Stimulated activated naive B cell treated with anti-CD40 and anti-IgM and Interleukin-4, amounts not matched to agents 10 μg/mL and 1 μg/mL and 100 μg/mL, for 72 hours (primary cell): Measurements from ENCODE around the gene ALKBH6.
A peak's percentile ranks its signal among the peaks of the same experiment; 100 is the strongest.

Experiments
- ATAC-seq, 2 donors: fragments of 150-1000 bp; cut with Tn5 transposase; replicated peaks; 2 replicates each; pipeline ENCODE4 v1.10.0; 2021; ENCODE audit warnings: moderate library complexity in 1 of 2
- DNase-seq: peaks from one replicate; pipeline ENCODE4 v3.0.0; 2021
- H3K27ac Mint-ChIP-seq: one replicate; pipeline ENCODE4 v1.8.0; 2022; ENCODE audit warnings: mild to moderate bottlenecking, mixed read lengths
- H3K27me3 Mint-ChIP-seq, 2 donors: one replicate each; pipeline ENCODE4 v1.8.0; 2022; ENCODE audit warnings: mixed read lengths in 2 of 2
- H3K36me3 Mint-ChIP-seq, 2 donors: one replicate each; pipeline ENCODE4 v1.8.0; 2022; ENCODE audit warnings: mixed read lengths in 2 of 2, mild to moderate bottlenecking in 1 of 2
- H3K4me1 Mint-ChIP-seq, 2 donors: one replicate each; pipeline ENCODE4 v1.8.0; 2022; ENCODE audit warnings: mixed read lengths in 2 of 2, mild to moderate bottlenecking in 1 of 2
- H3K4me3 Mint-ChIP-seq, 2 donors: one replicate each; pipeline ENCODE4 v1.8.0; 2022; ENCODE audit warnings: mild to moderate bottlenecking in 2 of 2, mixed read lengths in 2 of 2, moderate library complexity in 1 of 2
- H3K9me3 Mint-ChIP-seq, 2 donors: one replicate each; pipeline ENCODE4 v1.8.0; 2022; ENCODE audit warnings: mixed read lengths in 2 of 2, mild to moderate bottlenecking in 1 of 2

The ALKBH6 gene

GRCh38 chr19:35973487-35973886, 40.5 kb downstream of the ALKBH6 start:
- no peak for DNase-seq
- Mint-ChIP-seq H3K27ac (no peak overlapping the region), H3K36me3 (no peaks in the 10 kb centered on the region), H3K27me3 (peaks cover 29 to 36% of the 10 kb centered on the region in 2 donors), H3K4me1 (no peaks in the 10 kb centered on the region), H3K4me3 (no peak overlapping the region), H3K9me3 (no peaks in the 10 kb centered on the region)
- ATAC-seq, result no peak

GRCh38 chr19:35966771-35967170, 47.2 kb downstream of the ALKBH6 start:
- H3K9me3 Mint-ChIP-seq, result no peaks in the 10 kb centered on the region

GRCh38 chr19:35963514-35963913, 50.5 kb downstream of the ALKBH6 start:
- peaks cover 10 to 12% of the 10 kb centered on the region in 2 donors for H3K4me1 Mint-ChIP-seq
- ATAC-seq, result no peak
- no peak overlapping the region for H3K4me3 Mint-ChIP-seq
- H3K27ac Mint-ChIP-seq, result no peak overlapping the region
- H3K9me3 Mint-ChIP-seq, result no peaks in the 10 kb centered on the region
- no peaks in the 10 kb centered on the region for H3K36me3 Mint-ChIP-seq
- peaks cover 30 to 51% of the 10 kb centered on the region in 2 donors for H3K27me3 Mint-ChIP-seq
- DNase-seq, result no peak

More at GRCh38 chr19:35966771-35967170, 47.2 kb downstream of the ALKBH6 start:
- DNase-seq (no peak), ATAC-seq (no peak)
- Mint-ChIP-seq H3K27me3 (peaks cover 20 to 34% of the 10 kb centered on the region in 2 donors), H3K4me3 (no peak overlapping the region), H3K27ac (no peak overlapping the region), H3K4me1 (no peaks in the 10 kb centered on the region), H3K36me3 (no peaks in the 10 kb centered on the region)

GRCh38 chr19:35960432-35960972, 53.5 kb downstream of the ALKBH6 start:
- DNase-seq (no peak), ATAC-seq (no peak)
- H3K4me1 Mint-ChIP-seq, result peaks cover 13% of the 10 kb centered on the region in 2 donors
- peaks cover 0 to 3% of the 10 kb centered on the region in 2 donors for H3K9me3 Mint-ChIP-seq
- H3K4me3 Mint-ChIP-seq, result no peak overlapping the region
- no peak overlapping the region for H3K27ac Mint-ChIP-seq
- peaks cover 31 to 52% of the 10 kb centered on the region in 2 donors for H3K27me3 Mint-ChIP-seq
- no peaks in the 10 kb centered on the region for H3K36me3 Mint-ChIP-seq

- ATAC-seq (no peak), DNase-seq (no peak)
- no peak overlapping the region for H3K27ac Mint-ChIP-seq
- H3K36me3 Mint-ChIP-seq, result no peaks in the 10 kb centered on the region
- H3K4me1 Mint-ChIP-seq, result peaks cover 13% of the 10 kb centered on the region in 2 donors
- peak overlapping the region in 1 of 2 donors; percentile 19 for H3K4me3 Mint-ChIP-seq
- H3K27me3 Mint-ChIP-seq, result peaks cover 31 to 52% of the 10 kb centered on the region in 2 donors
- peaks cover 0 to 4% of the 10 kb centered on the region in 2 donors for H3K9me3 Mint-ChIP-seq
Measured at GRCh38 chr19:35959968-35960320, 54.1 kb downstream of the ALKBH6 start.
